ENCODE measurements around the gene RGS9. TPM values are rescaled to one million over a fixed set of nuclear protein-coding genes. Genes with fewer than 3 reads are reported as not detected.

Gene RGS9
- total and polyA plus RNA-seq, 10 donors = 5.5 to 9.6 (median 7.4) TPM

- Histone ChIP-seq H3K4me1 (no peaks in the 10 kb centered on the region), H3K36me3 (no peaks in the 10 kb centered on the region), H3K4me3 (no peak overlapping the region), H3K9me3 (no peaks in the 10 kb centered on the region), H3K27ac (no peak overlapping the region), H3K27me3 (replicated peaks in 1 of 7) (peaks cover 0 to 34% (median 0%) of the 10 kb centered on the region in 7 donors)
- 73 to 97% (median 86%) methylated on average over 3 of the region's 3 CpGs for WGBS, 5 donors
- TF ChIP-seq POLR2A (IDR thresholded peaks at IDR 0.05) = no peak
- TF ChIP-seq, protein P1, sequence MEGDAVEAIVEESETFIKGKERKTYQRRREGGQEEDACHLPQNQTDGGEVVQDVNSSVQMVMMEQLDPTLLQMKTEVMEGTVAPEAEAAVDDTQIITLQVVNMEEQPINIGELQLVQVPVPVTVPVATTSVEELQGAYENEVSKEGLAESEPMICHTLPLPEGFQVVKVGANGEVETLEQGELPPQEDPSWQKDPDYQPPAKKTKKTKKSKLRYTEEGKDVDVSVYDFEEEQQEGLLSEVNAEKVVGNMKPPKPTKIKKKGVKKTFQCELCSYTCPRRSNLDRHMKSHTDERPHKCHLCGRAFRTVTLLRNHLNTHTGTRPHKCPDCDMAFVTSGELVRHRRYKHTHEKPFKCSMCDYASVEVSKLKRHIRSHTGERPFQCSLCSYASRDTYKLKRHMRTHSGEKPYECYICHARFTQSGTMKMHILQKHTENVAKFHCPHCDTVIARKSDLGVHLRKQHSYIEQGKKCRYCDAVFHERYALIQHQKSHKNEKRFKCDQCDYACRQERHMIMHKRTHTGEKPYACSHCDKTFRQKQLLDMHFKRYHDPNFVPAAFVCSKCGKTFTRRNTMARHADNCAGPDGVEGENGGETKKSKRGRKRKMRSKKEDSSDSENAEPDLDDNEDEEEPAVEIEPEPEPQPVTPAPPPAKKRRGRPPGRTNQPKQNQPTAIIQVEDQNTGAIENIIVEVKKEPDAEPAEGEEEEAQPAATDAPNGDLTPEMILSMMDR (IDR thresholded peaks at IDR 0.05 in 8 of 11, conservative IDR thresholded peaks at IDR 0.05 in 3 of 11) = no peak
- no peak for TF ChIP-seq POLR2AphosphoS5 (IDR thresholded peaks at IDR 0.05)
- intact Hi-C loops (cut with DNase I; ENCODE audit: low total_unique reads) = no loop called here
- DNase-seq = no peak
These were observed 85.1 kb downstream of the RGS9 start for GRCh38 chr17:65222214-65222738.

DNA sequence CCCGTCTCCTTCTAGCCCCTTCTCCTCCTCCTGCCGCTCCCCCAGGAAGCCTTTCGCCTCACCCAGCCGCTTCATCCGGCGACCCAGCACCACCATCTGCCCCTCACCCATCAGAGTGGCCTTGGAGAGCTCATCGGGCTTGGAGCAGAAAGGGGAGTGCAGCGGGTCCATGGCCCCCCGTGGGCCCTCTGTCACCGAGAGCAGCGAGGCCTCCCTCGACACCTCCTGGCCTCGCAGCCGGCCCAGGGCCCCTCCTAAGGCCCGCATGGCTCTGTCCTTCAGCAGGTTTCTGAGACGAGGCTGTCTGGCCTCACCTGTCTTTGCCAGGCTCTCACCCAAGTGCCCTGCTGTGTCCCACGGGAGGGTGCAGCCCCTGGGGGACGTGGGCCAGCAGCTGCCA lies 87.9 kb downstream of the RGS9 start:
- intact Hi-C loops (cut with DNase I; ENCODE audit: low total_unique reads) = no loop called here
- TF ChIP-seq POLR2A (IDR thresholded peaks at IDR 0.05) (no peak), POLR2AphosphoS5 (IDR thresholded peaks at IDR 0.05) (no peak)
- TF ChIP-seq, protein P1 (IDR thresholded peaks at IDR 0.05 in 8 of 11, conservative IDR thresholded peaks at IDR 0.05 in 3 of 11) = no peak
- no peaks in the 10 kb centered on the region for H3K9me3 ChIP-seq
- no peak for DNase-seq
- H3K4me1 ChIP-seq = peaks cover 13 to 22% (median 18%) of the 10 kb centered on the region in 6 donors
- H3K27me3 ChIP-seq (replicated peaks in 1 of 7) = peaks cover 0 to 46% (median 0%) of the 10 kb centered on the region in 7 donors
- WGBS, 5 donors = 88 to 92% (median 90%) methylated on average over 18 of the region's 18 CpGs
- no peak overlapping the region for H3K27ac ChIP-seq
- no peak overlapping the region for H3K4me3 ChIP-seq
- H3K36me3 ChIP-seq = no peaks in the 10 kb centered on the region

- WGBS, 5 donors = 53 to 78% (median 65%) methylated on average over 4 of the region's 4 CpGs
- TF ChIP-seq POLR2AphosphoS5 (IDR thresholded peaks at IDR 0.05) (no peak), POLR2A (IDR thresholded peaks at IDR 0.05) (no peak)
- TF ChIP-seq, protein P1 (IDR thresholded peaks at IDR 0.05 in 8 of 11, conservative IDR thresholded peaks at IDR 0.05 in 3 of 11) = no peak
- H3K9me3 ChIP-seq = no peaks in the 10 kb centered on the region
- intact Hi-C loops (cut with DNase I; ENCODE audit: low total_unique reads) = no loop called here
- H3K4me1 ChIP-seq = peaks cover 13 to 22% (median 18%) of the 10 kb centered on the region in 6 donors
- no peak overlapping the region for H3K4me3 ChIP-seq
- H3K36me3 ChIP-seq = no peaks in the 10 kb centered on the region
- H3K27me3 ChIP-seq (replicated peaks in 1 of 7) = peaks cover 0 to 46% (median 0%) of the 10 kb centered on the region in 7 donors
- no peak for DNase-seq
- no peak overlapping the region for H3K27ac ChIP-seq
These were observed 89.1 kb downstream of the RGS9 start for GRCh38 chr17:65226227-65226626.

DNA sequence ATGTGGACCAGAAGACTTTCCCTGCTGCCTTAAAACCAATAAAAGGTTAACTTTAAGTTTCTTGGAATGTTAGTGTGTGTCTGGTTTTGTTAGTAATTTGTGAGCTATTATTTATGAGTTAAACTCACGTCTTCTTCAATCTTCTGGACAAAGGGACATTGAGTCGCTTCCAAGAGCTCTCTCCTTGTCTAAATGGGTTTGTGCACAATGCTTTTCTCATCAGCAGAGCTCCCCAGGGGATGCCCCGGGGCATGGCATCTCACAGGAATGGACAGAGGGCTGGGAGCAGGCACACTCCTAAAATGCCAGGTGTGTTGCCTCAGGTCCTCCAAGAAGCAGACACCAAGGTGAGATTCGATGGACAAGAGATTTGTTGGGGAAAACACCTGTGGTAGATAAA lies 90.5 kb downstream of the RGS9 start:
- peaks cover 0 to 58% (median 0%) of the 10 kb centered on the region in 7 donors for H3K27me3 ChIP-seq (replicated peaks in 1 of 7)
- H3K36me3 ChIP-seq = no peaks in the 10 kb centered on the region
- intact Hi-C loops (cut with DNase I; ENCODE audit: low total_unique reads) = no loop called here
- no peak for DNase-seq
- peaks cover 13 to 26% (median 18%) of the 10 kb centered on the region in 6 donors for H3K4me1 ChIP-seq
- TF ChIP-seq POLR2AphosphoS5 (IDR thresholded peaks at IDR 0.05) = no peak
- TF ChIP-seq POLR2A (IDR thresholded peaks at IDR 0.05) = no peak
- TF ChIP-seq, protein P1 (IDR thresholded peaks at IDR 0.05 in 8 of 11, conservative IDR thresholded peaks at IDR 0.05 in 3 of 11) = no peak
- 73 to 86% (median 80%) methylated on average over 4 of the region's 4 CpGs for WGBS, 5 donors
- no peaks in the 10 kb centered on the region for H3K9me3 ChIP-seq
- H3K4me3 ChIP-seq = no peak overlapping the region
- no peak overlapping the region for H3K27ac ChIP-seq

Data from spleen (tissue), 11 donors.